HG02588 (cell line): ENCODE measurements around the gene LARP1.

Source experiments
- ATAC-seq: cut with Tn5 transposase; IDR thresholded peaks from one replicate; pipeline ENCODE4 v1.9.1; 2021; ENCODE audit warnings: mild to moderate bottlenecking, moderate library complexity; ENCODE audit not compliant: unreplicated experiment

LARP1 gene

GRCh38 chr5:154788212-154788611 is 33.0 kb downstream of the LARP1 start:
- no peak for ATAC-seq

DNA sequence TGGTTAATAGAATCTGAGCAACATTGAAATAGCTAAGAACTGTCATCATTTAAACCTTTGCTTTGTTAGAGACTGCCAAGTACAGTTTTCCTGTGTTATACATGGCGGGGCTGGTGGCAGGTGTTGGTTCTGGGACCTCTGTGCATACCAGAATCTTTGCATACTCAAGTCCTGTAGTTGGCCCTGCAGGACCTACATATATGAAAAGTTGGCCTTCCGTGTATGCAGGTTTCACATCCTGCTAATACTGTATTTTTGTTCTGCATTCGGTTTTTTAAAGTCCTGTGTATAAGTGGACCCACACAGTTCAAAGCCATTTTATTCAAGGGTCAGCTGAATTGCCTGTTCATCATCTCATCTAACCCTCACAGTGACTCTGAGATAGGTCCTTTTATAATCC is 36.4 kb downstream of the LARP1 start:
- ATAC-seq: peak; percentile 86

DNA sequence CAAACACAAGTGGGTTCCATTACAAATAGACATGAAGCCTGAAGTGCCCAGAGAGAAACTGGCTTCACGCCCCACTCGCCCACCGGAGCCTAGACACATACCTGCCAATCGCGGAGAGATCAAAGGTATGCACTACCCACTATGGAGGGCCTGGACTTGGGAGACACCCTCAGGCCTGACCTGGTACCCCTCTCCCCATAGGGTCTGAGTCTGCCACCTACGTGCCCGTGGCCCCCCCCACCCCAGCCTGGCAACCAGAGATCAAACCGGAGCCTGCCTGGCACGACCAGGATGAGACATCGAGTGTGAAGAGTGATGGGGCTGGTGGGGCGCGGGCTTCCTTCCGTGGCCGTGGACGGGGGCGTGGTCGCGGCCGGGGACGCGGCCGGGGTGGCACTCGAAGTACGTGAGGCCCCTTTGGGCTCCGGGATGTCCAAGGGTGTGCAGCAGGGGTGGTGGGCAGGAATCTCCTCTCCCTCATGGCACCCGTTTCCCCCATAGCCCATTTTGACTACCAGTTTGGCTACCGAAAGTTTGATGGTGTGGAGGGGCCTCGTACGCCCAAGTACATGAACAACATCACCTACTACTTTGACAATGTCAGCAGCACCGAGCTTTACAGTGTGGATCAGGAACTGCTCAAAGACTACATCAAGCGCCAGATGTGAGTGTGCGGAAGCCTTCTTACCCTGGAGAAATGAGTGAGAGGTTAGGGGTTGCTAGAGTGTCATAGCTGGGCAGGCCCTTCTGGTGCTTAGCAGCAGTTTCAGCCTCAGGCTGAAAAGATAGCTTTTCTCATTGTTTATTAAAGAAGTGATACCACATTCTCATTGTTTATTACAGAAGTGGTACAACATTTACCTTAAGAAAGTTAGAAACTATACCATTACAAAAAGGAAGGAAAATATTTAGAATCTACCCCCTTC is 38.7 kb downstream of the LARP1 start:
- ATAC-seq: no peak

- ATAC-seq: no peak
Measured at GRCh38 chr5:154794525-154795234, 39.5 kb downstream of the LARP1 start.

GRCh38 chr5:154795235-154795596 is 40.0 kb downstream of the LARP1 start:
- no peak for ATAC-seq

GRCh38 chr5:154797762-154798161 is 42.6 kb downstream of the LARP1 start:
- ATAC-seq: no peak

DNA sequence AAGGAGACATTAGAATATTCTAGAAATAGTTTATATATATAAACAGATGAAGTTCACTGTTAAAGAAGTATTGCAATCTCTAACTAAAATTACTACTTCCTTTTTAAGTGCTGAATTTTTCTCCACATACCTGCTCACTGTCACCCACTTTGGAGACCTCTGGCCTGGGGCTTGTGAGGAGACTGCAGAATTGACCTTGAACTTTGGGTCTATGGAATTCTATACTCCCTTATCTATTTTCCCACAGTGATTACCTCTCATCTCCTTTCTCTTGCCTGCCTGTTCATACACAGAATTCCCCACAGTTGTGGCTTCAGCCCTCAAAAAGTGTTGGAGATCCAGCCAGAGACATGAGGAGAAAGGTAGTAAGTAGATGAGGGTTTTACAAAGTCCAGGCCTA is 45.4 kb downstream of the LARP1 start:
- no peak for ATAC-seq

GRCh38 chr5:154801083-154801482 is 45.9 kb downstream of the LARP1 start:
- no peak for ATAC-seq

GRCh38 chr5:154802050-154802449 is 46.9 kb downstream of the LARP1 start:
- ATAC-seq: no peak

GRCh38 chr5:154806176-154806575 is 51.0 kb downstream of the LARP1 start:
- no peak for ATAC-seq

DNA sequence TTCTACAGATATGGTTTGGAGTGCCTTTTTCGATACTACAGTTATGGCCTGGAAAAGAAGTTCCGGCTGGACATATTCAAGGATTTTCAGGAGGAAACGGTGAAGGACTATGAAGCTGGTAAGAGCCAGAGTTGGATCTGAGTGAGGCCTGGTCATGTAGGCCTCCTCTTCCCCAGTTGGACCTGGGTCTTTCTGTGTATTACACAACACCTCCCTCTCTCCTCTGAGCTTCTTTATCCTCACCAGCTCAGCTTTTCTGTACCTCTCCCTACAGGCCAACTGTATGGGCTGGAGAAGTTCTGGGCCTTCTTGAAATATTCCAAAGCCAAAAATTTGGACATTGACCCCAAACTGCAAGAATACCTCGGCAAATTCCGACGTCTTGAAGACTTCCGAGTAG is 56.1 kb downstream of the LARP1 start:
- ATAC-seq: no peak

DNA sequence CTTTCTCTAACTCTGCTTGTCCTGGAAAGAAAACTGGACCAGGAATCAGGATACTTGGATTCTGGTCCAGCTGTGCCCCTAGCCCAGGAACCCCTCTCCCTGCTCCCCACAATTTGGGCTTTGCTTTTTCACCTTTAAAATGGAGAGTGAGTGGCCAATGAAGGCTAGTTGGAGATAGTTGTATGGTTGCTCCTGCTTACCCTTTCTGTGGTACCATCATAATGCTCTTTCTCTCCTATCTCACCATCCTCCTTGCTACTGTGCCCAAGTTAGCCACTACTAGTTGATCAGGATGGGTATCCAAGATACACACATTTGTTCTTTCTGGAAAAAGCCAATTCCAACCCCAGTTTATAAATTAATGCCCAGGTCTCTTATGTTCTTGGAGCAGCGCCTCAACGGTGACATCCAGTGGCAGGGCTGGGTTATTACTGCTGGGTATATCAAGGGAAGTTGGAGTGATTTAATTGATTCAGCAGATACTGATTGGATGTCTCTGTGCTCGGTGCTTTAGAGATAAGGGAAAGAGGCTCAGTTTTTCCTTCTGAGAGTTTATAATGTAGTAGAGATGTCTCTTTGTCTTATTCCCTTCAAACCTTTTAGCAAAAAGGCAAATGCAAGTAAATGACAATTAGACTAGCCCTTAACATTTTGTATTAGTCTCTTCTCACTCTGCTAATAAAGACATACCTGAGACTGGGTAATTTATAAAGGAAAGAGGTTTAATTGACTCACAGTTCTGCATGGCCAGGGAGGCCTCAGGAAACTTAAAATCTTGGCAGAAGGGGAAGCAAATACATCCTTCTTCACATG is 56.7 kb downstream of the LARP1 start:
- no peak for ATAC-seq

DNA sequence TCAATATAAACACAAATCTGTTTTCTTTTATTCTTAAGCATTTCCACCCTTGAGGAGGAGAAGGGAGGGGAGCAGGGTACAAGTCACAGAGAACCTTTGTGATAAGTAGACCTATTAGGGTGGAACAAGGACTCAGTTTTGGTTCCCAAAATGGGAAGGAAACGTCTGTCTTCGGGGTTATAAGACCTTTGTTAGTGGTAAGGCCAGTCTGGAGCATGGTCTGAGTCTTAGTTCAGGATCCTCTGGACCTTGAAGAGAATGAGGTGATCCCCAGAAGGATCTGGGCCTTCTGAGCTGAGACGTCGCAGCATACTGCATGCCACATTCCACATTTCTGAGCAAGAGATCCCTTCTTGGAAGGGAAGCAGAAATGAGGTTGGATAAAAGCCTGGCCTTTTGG is 58.0 kb downstream of the LARP1 start:
- ATAC-seq: no peak

- ATAC-seq: no peak
Measured at GRCh38 chr5:154813736-154814135, 58.6 kb downstream of the LARP1 start.

DNA sequence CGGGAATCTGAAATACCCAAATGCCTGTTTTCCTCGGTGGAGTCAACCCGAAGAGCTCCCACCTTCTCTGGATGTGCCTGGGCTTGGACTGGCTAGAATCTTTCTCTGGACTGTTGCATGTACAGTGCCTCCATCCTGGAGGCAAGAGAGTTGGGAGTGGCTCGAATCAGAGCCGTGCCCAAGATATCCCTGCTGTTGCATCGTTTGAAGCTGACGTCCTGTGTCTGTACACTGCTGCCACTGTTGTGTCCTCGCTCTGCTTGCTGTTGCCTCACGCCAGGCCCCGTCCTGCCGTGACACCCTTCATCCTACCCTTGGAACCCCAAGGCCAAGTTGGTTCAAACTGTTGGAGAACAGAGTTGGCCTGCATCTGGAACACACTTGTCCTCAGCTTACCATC is 59.8 kb downstream of the LARP1 start:
- no peak for ATAC-seq

DNA sequence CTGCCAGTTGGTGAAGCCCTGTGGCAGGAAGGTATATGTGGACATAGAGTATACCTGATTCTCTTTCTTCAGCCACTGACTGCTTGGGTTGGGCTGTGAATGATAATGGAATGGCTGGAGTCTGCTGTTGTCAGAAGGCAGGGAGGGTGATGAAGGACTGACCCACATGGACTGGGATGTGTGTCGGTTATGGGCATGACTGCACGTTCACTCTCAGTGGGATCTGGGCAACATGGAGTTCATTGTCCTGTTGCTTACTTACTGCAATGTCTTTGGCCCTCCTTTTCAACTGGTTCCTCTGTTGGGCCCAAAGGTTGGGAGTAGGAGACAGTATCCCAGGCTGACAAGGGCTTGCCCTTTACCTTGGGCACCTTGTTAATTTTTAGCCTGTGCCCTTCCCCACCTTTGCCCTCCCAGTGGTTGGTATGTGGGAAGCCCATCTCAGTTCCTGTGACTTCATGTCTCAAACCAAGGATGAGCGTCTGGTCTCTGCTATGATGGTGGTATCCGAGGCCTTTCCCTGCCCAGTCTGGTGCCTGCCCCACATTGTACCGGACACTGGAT is 60.6 kb downstream of the LARP1 start:
- no peak for ATAC-seq

- ATAC-seq: no peak
Measured at GRCh38 chr5:154816891-154817492, 61.8 kb downstream of the LARP1 start.

GRCh38 chr5:154817815-154818214 is 62.6 kb downstream of the LARP1 start:
- ATAC-seq: no peak

- ATAC-seq: no peak
Measured at GRCh38 chr5:154818471-154819116, 63.4 kb downstream of the LARP1 start.

DNA sequence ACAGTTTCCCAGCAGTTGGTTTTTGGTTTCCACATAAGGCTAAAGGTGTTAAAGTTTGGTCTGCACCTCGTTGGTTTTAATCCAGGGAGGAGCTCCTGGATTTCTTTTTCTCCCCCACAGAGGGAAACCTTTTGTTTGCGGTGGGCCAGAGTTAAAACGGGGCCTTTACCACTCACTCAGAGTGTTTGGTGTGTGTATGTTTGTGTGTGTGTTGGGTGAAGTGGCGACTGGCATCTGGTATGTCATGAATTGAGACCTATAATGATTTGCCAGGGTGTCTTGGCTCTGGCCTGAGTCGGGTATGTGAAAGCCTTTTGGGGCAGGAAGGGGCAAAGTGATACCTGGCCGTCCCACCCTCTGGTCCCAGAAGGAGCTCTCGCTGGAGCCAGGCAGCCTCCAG is 64.4 kb downstream of the LARP1 start:
- no peak for ATAC-seq
